ENCODE results near the gene ZNF750. TPM values are rescaled to one million over a fixed set of nuclear protein-coding genes. Genes with fewer than 3 reads are reported as not detected.

Gene ZNF750
- total and polyA plus RNA-seq, 2 donors (not counting 3 experiments of a cell fraction or from before 2014, with no cell fraction given) = 0.15 to 0.80 TPM

- H3K27ac ChIP-seq (ENCODE audit: insufficient read depth, low read depth, low read length) = no peak overlapping the region
- no peak for FAIRE-seq
- no peak overlapping the region for H3K9ac ChIP-seq (replicated peaks; ENCODE audit: extremely low read depth, insufficient read depth, low read length)
- ChIA-PET POLR2A (interaction anchor here (1.0 kb wide), 1 partner anchor 64 kb away, joined by 3 read pairs; no protein-coding TSS in a partner anchor), CTCF (interaction anchor here (0.6 to 4.3 kb wide), 50 partner anchors 9 to 430 kb away, joined by 3 to 176 read pairs (median 4); partner anchors contain the start of gene METRNL)
- BruUV-seq (replicated peaks) = no TSS peak
- TF ChIP-seq JUN (IDR thresholded peaks at IDR 0.05; ENCODE audit: borderline replicate concordance, insufficient read depth, insufficient read length, low read depth) (no peak), MYC (IDR thresholded peaks at IDR 0.05; ENCODE audit: low read depth, low read length) (no peak), GATA2 (IDR thresholded peaks at IDR 0.05; ENCODE audit: insufficient read depth, insufficient read length, low read depth, low read length) (no peak), EZH2 (IDR thresholded peaks at IDR 0.05; ENCODE audit: borderline replicate concordance, low read depth, low read length, severe bottlenecking) (no peak), FOS (IDR thresholded peaks at IDR 0.05; ENCODE audit: borderline replicate concordance, insufficient read depth, low read length) (no peak), POLR2AphosphoS5 (IDR thresholded peaks at IDR 0.05; ENCODE audit: insufficient read depth, low read depth, low read length) (no peak), CTCF (IDR thresholded peaks at IDR 0.05; ENCODE audit: extremely low read depth in 1 of 2, insufficient read depth in 1 of 2, low read depth in 1 of 2, low read length in 2 of 2) (no peak), POLR2A (IDR thresholded peaks at IDR 0.05; ENCODE audit: low read depth, low read length) (no peak)
- TF ChIP-seq, protein P1, sequence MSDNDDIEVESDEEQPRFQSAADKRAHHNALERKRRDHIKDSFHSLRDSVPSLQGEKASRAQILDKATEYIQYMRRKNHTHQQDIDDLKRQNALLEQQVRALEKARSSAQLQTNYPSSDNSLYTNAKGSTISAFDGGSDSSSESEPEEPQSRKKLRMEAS (IDR thresholded peaks at IDR 0.05; ENCODE audit: insufficient read depth, insufficient read length) = no peak
- H2AFZ ChIP-seq (ENCODE audit: low read depth, low read length) = no peak overlapping the region
- no peaks in the 10 kb centered on the region for H3K79me2 ChIP-seq (ENCODE audit: control insufficient read depth, insufficient read depth, low read length)
- no peaks in the 10 kb centered on the region for H4K20me1 ChIP-seq (replicated peaks; ENCODE audit: control insufficient read depth, extremely low read depth, insufficient read depth, low read length)
- H3K4me2 ChIP-seq (ENCODE audit: insufficient read depth, low read length) = no peak overlapping the region
- DNase-seq (ENCODE audit: low read depth, low spot score) = no peak
- no peaks in the 10 kb centered on the region for H3K9me1 ChIP-seq (replicated peaks; ENCODE audit: control insufficient read depth, extremely low read depth, insufficient read depth, low read length)
- peaks cover 2 to 5% of the 10 kb centered on the region in 2 experiments for H3K36me3 ChIP-seq (ENCODE audit: control insufficient read depth in 2 of 2, extremely low read depth in 1 of 2, insufficient read depth in 2 of 2, low read length in 2 of 2)
- dilution Hi-C loops (cut with MboI; ENCODE audit: extremely low pct_ligation_motif_present, low sequenced_read_pairs) = no loop called here
- H3K9me3 ChIP-seq (replicated peaks; ENCODE audit: control insufficient read depth, insufficient read depth, low read length) = no peaks in the 10 kb centered on the region
- intact Hi-C loops (cut with micrococcal nuclease) = loop anchor here (1.0 to 5.0 kb wide), 2 partner anchors 95 to 181 kb away; no protein-coding TSS in a partner anchor
- no peaks in the 10 kb centered on the region for H3K27me3 ChIP-seq (ENCODE audit: control insufficient read depth in 2 of 2, insufficient read depth in 2 of 2, low read length in 2 of 2)
- H3K4me3 ChIP-seq (replicated peaks in 1 of 3; ENCODE audit: insufficient read depth in 1 of 3, low read depth in 1 of 3, low read length in 3 of 3) = no peak overlapping the region
- H3K4me1 ChIP-seq (ENCODE audit: control insufficient read depth, extremely low read depth, insufficient read depth, low read length) = peaks cover 2% of the 10 kb centered on the region
Measured at GRCh38 chr17:82780971-82781893, 58.6 kb downstream of the ZNF750 start.
